K562 (cell line): ENCODE data around the gene MDN1. TPM values are rescaled to one million over a fixed set of nuclear protein-coding genes. Genes with fewer than 3 reads are reported as not detected.

ENCODE experiments used
- AFF4 ChIP-seq: sonication (generic); formaldehyde crosslinking; IDR thresholded peaks from 2 replicates; pipeline ENCODE4 v1.8.0; 2023; ENCODE audit warnings: mild to moderate bottlenecking, missing genetic modification reagents
- BRD4 ChIP-seq: fragments of 200-600 bp; sonication (generic); IDR thresholded peaks from 2 replicates; pipeline ENCODE4 v1.6.1; 2017; ENCODE audit warnings: inconsistent platforms
- CBX3 ChIP-seq, 2 experiments: IDR thresholded peaks; 1 replicate in 1 of 2; 2 replicates in 1 of 2; pipeline ENCODE4 v1.6.1; 2012; ENCODE audit warnings: inconsistent platforms in 2 of 2, low read length in 2 of 2, borderline replicate concordance in 1 of 2, control low read depth in 1 of 2
- CHAMP1 ChIP-seq: fragments of 450-650 bp; IDR thresholded peaks from 2 replicates; pipeline ENCODE4 v1.6.1; 2016; ENCODE audit warnings: mild to moderate bottlenecking
- KLF16 ChIP-seq: IDR thresholded peaks from 2 replicates; pipeline ENCODE4 v1.6.1; 2016; ENCODE audit warnings: antibody characterized with exemption
- MCM3 ChIP-seq: fragments of 450-650 bp; IDR thresholded peaks from 2 replicates; pipeline ENCODE4 v1.6.1; 2016
- MCM7 ChIP-seq, 2 experiments: fragments of 450-650 bp; IDR thresholded peaks; 2 replicates each; pipeline ENCODE4 v1.6.1; 2016 to 2018
- MLLT1 ChIP-seq, 2 experiments: fragments of 450-650 bp; IDR thresholded peaks; 2 replicates each; pipeline ENCODE4 v1.6.1; 2016
- NR2C1 ChIP-seq, 2 experiments: fragments of 450-650 bp; IDR thresholded peaks; 2 replicates each; pipeline ENCODE4 v1.6.1; 2017; ENCODE audit warnings: mild to moderate bottlenecking in 2 of 2, antibody characterized with exemption in 1 of 2, inconsistent platforms in 1 of 2, missing compliant biosample characterization in 1 of 2, missing genetic modification characterization in 1 of 2
- PKNOX1 ChIP-seq: fragments of 450-650 bp; IDR thresholded peaks from 2 replicates; pipeline ENCODE4 v1.6.1; 2016
- RAD21 ChIP-seq, 2 experiments: fragments of 250-450 bp in 1 of 2; fragments of 450-650 bp in 1 of 2; sonication (Bioruptor Pico) in 1 of 2; formaldehyde crosslinking in 1 of 2; IDR thresholded peaks in 1 of 2; conservative IDR thresholded peaks in 1 of 2; 2 replicates each; pipeline versions ENCODE4 v1.4.0 to v1.8.0; 2020 to 2022; ENCODE audit warnings: mild to moderate bottlenecking in 2 of 2, moderate library complexity in 1 of 2
- TAF15 ChIP-seq: fragments of 200-400 bp; formaldehyde crosslinking; IDR thresholded peaks from 2 replicates; pipeline ENCODE4 v1.6.1; 2017; ENCODE audit warnings: mild to moderate bottlenecking, low read depth, low read length, moderate library complexity
- TAF7 ChIP-seq: fragments of 450-650 bp; IDR thresholded peaks from 2 replicates; pipeline ENCODE4 v1.6.1; 2016; ENCODE audit warnings: missing genetic modification characterization, missing compliant biosample characterization
- THRAP3 ChIP-seq: fragments of 450-650 bp; IDR thresholded peaks from 2 replicates; pipeline ENCODE4 v1.6.1; 2016; ENCODE audit warnings: mild to moderate bottlenecking, inconsistent platforms, borderline replicate concordance
- ZNF12 ChIP-seq: sonication (generic); formaldehyde crosslinking; IDR thresholded peaks from 2 replicates; pipeline ENCODE4 v1.4.0; 2020; ENCODE audit warnings: mild to moderate bottlenecking, missing genetic modification reagents
- ZNF146 ChIP-seq: IDR thresholded peaks from one replicate; pipeline ENCODE4 v1.6.1; 2018; ENCODE audit warnings: missing compliant biosample characterization; ENCODE audit not compliant: unreplicated experiment
- ZNF316 ChIP-seq: fragments of 450-650 bp; IDR thresholded peaks from 2 replicates; pipeline ENCODE4 v1.6.1; 2016
- ZNF699 ChIP-seq: fragments of 250-450 bp; sonication (Bioruptor Pico); IDR thresholded peaks from 2 replicates; pipeline ENCODE4 v1.8.0; 2021; ENCODE audit warnings: mild to moderate bottlenecking, moderate library complexity; ENCODE audit not compliant: insufficient replicate concordance
- polyA plus RNA-seq, 8 experiments: library from polyadenylated mRNA; depleted of rRNA in 4 of 8; stranded (reverse) in 5 of 8; unstranded in 3 of 8; fragments of >200 nt; fragmentation: Nextera tagmentation in 2 of 8; fragmentation: Illumina TruSeq in 1 of 8; extraction: Ambion mirVana in 2 of 8; extraction: Trizol in 1 of 8; gene quantifications; 2 replicates each; pipeline versions ENCODE4 v1.2.1 to v1.2.3, GENCODE V29; 2011 to 2014; ENCODE audit warnings: inconsistent platforms in 1 of 8, missing spikeins in 1 of 8
- total RNA-seq, 7 experiments: library from RNA; depleted of rRNA in 6 of 7; stranded (reverse); fragments of >200 nt in 6 of 7; fragmentation: Illumina TruSeq in 2 of 7; extraction: Trizol in 2 of 7; gene quantifications; 2 replicates each; pipeline versions ENCODE4 v1.2.1 to v1.2.3, GENCODE V29; 2011 to 2021; ENCODE audit warnings: low replicate concordance in 1 of 7

Gene MDN1
- total and polyA plus RNA-seq, 9 of the 15 experiments (the other 6 are each of a cell fraction or from before 2014, with no cell fraction given), result 25.6 to 93.6 (median 43.0) TPM

- 0 out of 3 replicates have a peak, but pooled peaks of 1 of the 2 experiments have one; percentile 7 for TF ChIP-seq CBX3 (IDR thresholded peaks at IDR 0.05; ENCODE audit: borderline replicate concordance in 1 of 2, low read length in 2 of 2)
- TF ChIP-seq ZNF316, result no peak
- TF ChIP-seq ZNF699, result no peak
- TF ChIP-seq KLF16, result no peak
- TF ChIP-seq MCM7 (IDR thresholded peaks at IDR 0.05), result no peak
- TF ChIP-seq BRD4, result no peak
- no peak for TF ChIP-seq ZNF146
- no peak for TF ChIP-seq CHAMP1
- no peak for TF ChIP-seq TAF15
- TF ChIP-seq PKNOX1, result peak; percentile 26; the same call in 1 of the 2 replicates
- peak; percentile 32; the same call in 1 of the 2 replicates for TF ChIP-seq TAF7 (tag)
- TF ChIP-seq THRAP3, result no peak
- no peak; the same call in 1 of the 2 replicates for TF ChIP-seq NR2C1 (IDR thresholded peaks at IDR 0.05)
- no peak for TF ChIP-seq NR2C1 (tag; IDR thresholded peaks at IDR 0.05)
- TF ChIP-seq RAD21 (CRISPR knock-in tag; conservative IDR thresholded peaks at IDR 0.05 in 1 of 2, IDR thresholded peaks at IDR 0.05 in 1 of 2), result 0 out of 4 replicates have a peak, but pooled peaks of 1 of the 2 experiments have one; percentile 7
- no peak for TF ChIP-seq AFF4 (CRISPR knock-in tag)
- no peak for TF ChIP-seq MLLT1 (IDR thresholded peaks at IDR 0.05)
- TF ChIP-seq ZNF12, result 0 out of 2 replicates have a peak, but pooled peaks have one; percentile 47
- TF ChIP-seq MCM3, result no peak
Measured at GRCh38 chr6:89638320-89639195, 181.0 kb downstream of the MDN1 start, which contains the start of gene LYRM2 (continued).
